Measurements from ENCODE around the gene PKP3. TPM values are rescaled to one million over a fixed set of nuclear protein-coding genes. Genes with fewer than 3 reads are reported as not detected.

PKP3 gene
- total RNA-seq, 2 donors from 2014 or later, result 2.0 to 5.9 TPM

GRCh38 chr11:350723-351255 is 43.2 kb upstream of the PKP3 start:
- Histone ChIP-seq H3K4me3 (no peak overlapping the region), H3K4me1 (ENCODE audit: control insufficient read depth in 1 of 2, low read depth in 2 of 2) (peaks cover 18 to 48% of the 10 kb centered on the region in 2 donors), H3K27me3 (replicated peaks; ENCODE audit: insufficient read depth) (no peaks in the 10 kb centered on the region), H3K36me3 (no peaks in the 10 kb centered on the region), H3K9me3 (no peaks in the 10 kb centered on the region), H3K27ac (no peak overlapping the region)
- no peak for DNase-seq (ENCODE audit: low spot score)
- no peak for ATAC-seq (ENCODE audit: insufficient number of reproducible peaks, low FRiP score, low read depth)
- TF ChIP-seq CTCF (IDR thresholded peaks at IDR 0.05), result no peak

- H3K4me1 ChIP-seq (ENCODE audit: control insufficient read depth in 1 of 2, low read depth in 2 of 2), result peaks cover 18 to 48% of the 10 kb centered on the region in 2 donors
- H3K27me3 ChIP-seq (replicated peaks; ENCODE audit: insufficient read depth), result no peaks in the 10 kb centered on the region
- H3K27ac ChIP-seq, result no peak overlapping the region
- ATAC-seq (ENCODE audit: insufficient number of reproducible peaks, low FRiP score, low read depth), result no peak
- no peak for TF ChIP-seq CTCF (IDR thresholded peaks at IDR 0.05)
- no peaks in the 10 kb centered on the region for H3K36me3 ChIP-seq
- H3K4me3 ChIP-seq, result no peak overlapping the region
- no peaks in the 10 kb centered on the region for H3K9me3 ChIP-seq
- DNase-seq (ENCODE audit: low spot score), result no peak
Measured at GRCh38 chr11:351411-351810, 42.6 kb upstream of the PKP3 start.

- ATAC-seq (ENCODE audit: insufficient number of reproducible peaks, low FRiP score, low read depth), result no peak
- DNase-seq (ENCODE audit: low spot score), result no peak
- H3K4me1 ChIP-seq (ENCODE audit: control insufficient read depth in 1 of 2, low read depth in 2 of 2), result peaks cover 18 to 48% of the 10 kb centered on the region in 2 donors
- H3K9me3 ChIP-seq, result no peaks in the 10 kb centered on the region
- no peak for TF ChIP-seq CTCF (IDR thresholded peaks at IDR 0.05)
- H3K4me3 ChIP-seq, result no peak overlapping the region
- peak overlapping the region; percentile 99 for H3K27ac ChIP-seq
- H3K27me3 ChIP-seq (replicated peaks; ENCODE audit: insufficient read depth), result no peaks in the 10 kb centered on the region
- no peaks in the 10 kb centered on the region for H3K36me3 ChIP-seq
Measured at GRCh38 chr11:352456-353031, 41.5 kb upstream of the PKP3 start.

- Histone ChIP-seq H3K27ac (peak overlapping the region; percentile 99), H3K9me3 (no peaks in the 10 kb centered on the region), H3K4me3 (peak overlapping the region; percentile 21), H3K27me3 (replicated peaks; ENCODE audit: insufficient read depth) (no peaks in the 10 kb centered on the region), H3K4me1 (ENCODE audit: control insufficient read depth in 1 of 2, low read depth in 2 of 2) (peaks cover 18 to 44% of the 10 kb centered on the region in 2 donors), H3K36me3 (no peaks in the 10 kb centered on the region)
- DNase-seq (ENCODE audit: low spot score) (peak; percentile 67), ATAC-seq (ENCODE audit: insufficient number of reproducible peaks, low FRiP score, low read depth) (peak; percentile 54)
- no peak for TF ChIP-seq CTCF (IDR thresholded peaks at IDR 0.05)
Measured at GRCh38 chr11:353179-353873, 40.7 kb upstream of the PKP3 start.

GRCh38 chr11:355581-356458 is 38.2 kb upstream of the PKP3 start:
- H3K36me3 ChIP-seq, result no peaks in the 10 kb centered on the region
- H3K4me1 ChIP-seq (ENCODE audit: control insufficient read depth in 1 of 2, low read depth in 2 of 2), result peaks cover 18 to 36% of the 10 kb centered on the region in 2 donors
- H3K27me3 ChIP-seq (replicated peaks; ENCODE audit: insufficient read depth), result no peaks in the 10 kb centered on the region
- no peaks in the 10 kb centered on the region for H3K9me3 ChIP-seq
- TF ChIP-seq CTCF (IDR thresholded peaks at IDR 0.05), result no peak
- peak; percentile 76 for DNase-seq (ENCODE audit: low spot score)
- peak overlapping the region; percentile 69 for H3K4me3 ChIP-seq
- ATAC-seq (ENCODE audit: insufficient number of reproducible peaks, low FRiP score, low read depth), result peak; percentile 88
- peak overlapping the region; percentile 99 for H3K27ac ChIP-seq

All from thoracic aorta (tissue), 2 donors.